GM19035 (cell line): ENCODE results near the gene MYO5A.
"Not testable (repeated sequence)": the region's sequence is repeated elsewhere in the genome, so short reads cannot be mapped to it uniquely, and the experiment has no call there.

Experiments
- ATAC-seq: cut with Tn5 transposase; IDR thresholded peaks from one replicate; pipeline ENCODE4 v1.9.1; 2021; ENCODE audit not compliant: unreplicated experiment

The MYO5A gene

DNA sequence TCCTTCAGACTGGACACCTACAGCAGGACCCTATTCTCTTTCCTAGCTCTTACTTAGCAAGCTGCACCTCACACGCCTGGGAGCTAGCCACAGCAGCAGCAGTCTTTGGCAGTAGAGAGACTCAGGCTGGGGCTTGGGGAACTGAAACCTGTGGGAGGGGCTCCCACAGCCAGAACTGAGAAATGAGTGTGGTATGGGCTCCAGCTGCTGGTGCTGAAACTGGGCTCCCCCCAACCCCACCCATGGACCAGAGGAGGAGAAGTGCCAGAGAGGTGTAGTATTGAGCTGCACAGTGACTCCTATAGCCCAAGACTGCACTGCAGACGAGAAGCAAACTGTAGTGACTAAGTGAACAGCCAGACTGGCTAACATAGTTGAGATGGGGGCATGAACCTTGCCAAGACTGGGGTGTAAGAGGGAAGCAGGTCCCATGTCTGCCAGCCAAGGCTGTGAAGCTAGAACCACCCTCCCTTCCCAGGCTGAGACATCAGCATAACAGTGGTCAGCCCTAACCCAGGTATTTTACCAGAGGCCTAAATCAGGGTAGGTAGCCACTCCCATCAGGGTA lies 62.5 kb downstream of the MYO5A start:
- ATAC-seq: peak; percentile 95

GRCh38 chr15:52464478-52464877 lies 64.2 kb downstream of the MYO5A start:
- peak; percentile 51 for ATAC-seq

DNA sequence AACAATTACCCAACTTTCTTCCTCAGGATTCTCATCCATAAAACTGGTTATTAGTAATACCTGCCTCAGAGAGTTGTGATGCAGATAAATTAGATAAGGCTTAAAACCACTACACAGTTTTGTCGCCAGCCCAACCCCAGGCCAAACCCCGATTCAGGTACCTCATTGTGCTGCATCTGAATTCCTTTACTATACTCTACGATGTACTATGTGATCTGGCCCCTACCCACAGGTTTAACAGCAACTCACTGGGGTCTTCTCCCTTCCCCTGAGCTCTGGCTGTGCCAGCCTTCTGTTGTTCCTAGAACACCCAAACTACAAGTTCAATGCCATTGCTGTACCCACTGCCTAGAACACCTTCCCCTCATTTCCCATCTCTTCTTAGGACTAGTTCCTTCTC lies 64.6 kb downstream of the MYO5A start:
- ATAC-seq: no peak

GRCh38 chr15:52463638-52464037 lies 65.0 kb downstream of the MYO5A start:
- no peak for ATAC-seq

DNA sequence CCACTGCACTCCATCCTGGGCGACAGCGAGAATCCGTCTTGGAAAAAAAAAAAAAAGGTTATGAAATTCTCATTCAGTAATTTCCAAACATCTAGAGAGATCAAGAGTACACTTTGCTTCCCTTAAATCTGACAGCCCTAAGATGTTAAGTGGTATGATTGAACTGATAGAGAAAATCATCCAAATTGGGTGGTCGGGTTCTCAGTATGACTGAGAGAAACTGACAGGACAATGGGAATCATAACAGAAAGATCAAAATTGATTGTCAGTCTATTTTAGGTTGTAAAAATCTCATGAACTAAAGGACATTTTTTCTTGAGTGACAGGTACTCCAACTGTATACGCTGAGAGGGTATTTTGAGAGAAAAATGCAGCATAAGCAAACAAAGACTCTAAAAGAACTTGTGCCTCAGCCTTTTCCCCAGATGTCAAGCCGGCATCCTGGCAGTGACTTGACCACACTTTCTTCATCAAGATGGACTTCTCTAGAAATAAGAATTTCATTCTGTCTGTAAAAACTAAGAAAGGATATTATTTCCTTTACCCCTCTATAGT lies 65.8 kb downstream of the MYO5A start:
- no peak for ATAC-seq

DNA sequence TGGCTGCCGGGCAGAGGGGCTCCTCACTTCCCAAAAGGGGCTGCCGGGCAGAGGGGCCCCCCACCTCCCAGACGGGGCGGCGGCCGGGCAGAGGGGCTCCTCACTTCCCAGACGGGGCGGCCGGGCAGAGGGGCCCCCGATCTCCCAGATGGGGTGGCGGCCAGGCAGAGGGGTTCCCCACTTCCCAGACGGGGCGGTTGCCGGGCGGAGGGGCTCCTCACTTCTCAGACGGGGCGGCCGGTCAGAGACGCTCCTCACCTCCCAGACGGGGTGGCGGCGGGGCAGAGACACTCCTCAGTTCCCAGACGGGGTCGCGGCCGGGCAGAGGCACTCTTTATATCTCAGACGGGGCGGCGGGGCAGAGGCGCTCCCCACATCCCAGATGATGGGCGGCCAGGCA lies 69.0 kb downstream of the MYO5A start:
- not testable (repeated sequence) for ATAC-seq

DNA sequence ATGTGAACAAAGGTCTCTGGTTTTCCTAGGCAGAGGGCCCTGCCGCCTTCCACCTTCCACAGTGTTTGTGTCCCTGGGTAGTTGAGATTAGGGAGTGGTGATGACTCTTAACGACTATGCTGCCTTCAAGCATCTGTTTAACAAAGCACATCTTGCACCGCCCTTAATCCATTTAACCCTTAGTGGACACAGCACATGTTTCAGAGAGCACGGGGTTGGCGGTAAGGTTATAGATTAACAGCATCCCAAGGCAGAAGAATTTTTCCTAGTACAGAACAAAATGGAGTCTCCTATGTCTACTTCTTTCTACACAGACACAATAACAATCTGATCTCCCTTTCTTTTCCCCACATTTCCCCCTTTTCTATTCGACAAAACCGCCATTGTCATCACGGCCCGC lies 69.4 kb downstream of the MYO5A start:
- not testable (repeated sequence) for ATAC-seq

DNA sequence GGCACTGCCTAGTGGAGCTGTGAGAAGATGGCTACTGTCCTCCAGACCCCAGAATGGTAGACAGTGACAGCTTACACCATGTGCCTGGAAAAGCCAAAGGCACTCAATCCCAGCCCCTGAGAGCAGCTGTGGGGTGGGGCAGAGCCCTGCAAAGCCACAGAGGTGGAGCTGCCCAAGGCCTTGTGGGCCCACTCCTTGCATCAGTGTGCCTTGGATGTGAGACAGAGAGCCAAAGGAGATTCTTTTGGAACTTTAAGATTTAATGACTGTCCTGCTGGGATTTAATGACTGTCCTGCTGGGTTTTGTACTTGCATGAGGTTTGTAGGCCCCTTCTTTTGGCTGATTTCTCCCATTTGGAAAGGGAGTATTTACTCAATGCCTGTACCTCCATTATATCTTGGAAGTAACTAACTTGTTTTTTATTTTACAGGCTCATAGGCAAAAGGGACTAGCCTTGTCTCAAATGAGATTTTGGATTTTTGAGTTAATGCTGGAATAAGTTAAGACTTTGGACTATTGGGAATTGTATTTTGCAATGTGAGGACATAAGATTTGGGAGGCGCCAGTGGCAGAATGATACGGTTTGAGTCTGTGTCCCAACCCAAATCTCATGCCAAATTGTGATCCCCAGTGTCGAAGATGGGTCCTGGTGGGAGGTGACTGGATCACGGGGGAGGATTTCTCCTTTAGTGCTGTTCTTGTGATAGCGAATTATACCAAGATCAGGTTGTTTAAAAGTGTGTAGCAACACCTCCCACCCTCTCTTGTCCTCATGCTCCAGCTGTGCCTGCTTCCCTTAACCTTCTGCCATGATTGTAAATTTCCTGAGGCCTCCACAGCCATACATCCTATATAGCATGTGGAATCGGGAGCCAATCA lies 80.4 kb downstream of the MYO5A start:
- no peak for ATAC-seq

DNA sequence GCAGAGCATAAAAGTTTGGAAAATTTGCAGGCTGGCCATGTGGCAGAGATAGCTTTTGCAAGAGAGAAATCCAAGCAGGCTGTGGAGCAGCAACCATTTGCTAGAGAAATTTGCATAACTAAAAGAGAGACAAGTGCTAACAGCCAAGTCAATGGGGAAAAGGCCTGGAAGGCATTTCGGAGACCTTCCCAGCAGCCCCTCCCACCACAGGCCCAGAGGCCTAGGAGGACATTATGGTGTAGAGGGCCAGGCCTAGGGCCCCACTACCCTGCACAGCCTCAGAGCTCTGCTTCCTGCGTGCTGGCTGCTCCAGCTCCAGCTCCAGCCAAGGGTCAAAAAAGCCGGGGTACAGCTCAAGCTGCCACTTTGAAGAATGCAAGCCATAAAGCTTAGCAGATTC lies 82.7 kb downstream of the MYO5A start:
- ATAC-seq: no peak

- no peak for ATAC-seq
Measured at GRCh38 chr15:52445553-52445952, 83.1 kb downstream of the MYO5A start.

DNA sequence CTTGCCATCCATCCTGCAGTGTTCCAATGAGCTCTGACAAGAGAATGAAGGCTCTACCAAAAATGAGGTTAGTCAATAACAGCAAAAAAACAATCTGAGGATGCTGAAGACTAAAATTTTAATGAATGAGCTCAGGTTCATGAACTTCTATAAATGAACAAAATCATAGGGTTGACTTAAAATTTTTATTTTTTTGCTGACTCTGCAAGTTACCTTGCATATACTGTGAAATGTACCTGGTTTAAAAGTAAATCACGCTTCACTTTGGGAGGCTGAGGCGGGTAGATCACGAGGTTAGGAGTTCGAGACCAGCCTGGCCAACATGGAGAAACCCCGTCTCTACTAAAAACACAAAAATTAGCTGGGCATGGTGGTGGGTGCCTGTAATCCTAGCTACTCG lies 85.5 kb downstream of the MYO5A start:
- ATAC-seq: not testable (repeated sequence)

- ATAC-seq: no peak
Measured at GRCh38 chr15:52441841-52442240, 86.8 kb downstream of the MYO5A start.

- ATAC-seq: no peak
Measured at GRCh38 chr15:52440946-52441345, 87.7 kb downstream of the MYO5A start.

- ATAC-seq: no peak
Measured at GRCh38 chr15:52440414-52440813, 88.3 kb downstream of the MYO5A start.

- no peak for ATAC-seq
Measured at GRCh38 chr15:52439470-52439869, 89.2 kb downstream of the MYO5A start.

DNA sequence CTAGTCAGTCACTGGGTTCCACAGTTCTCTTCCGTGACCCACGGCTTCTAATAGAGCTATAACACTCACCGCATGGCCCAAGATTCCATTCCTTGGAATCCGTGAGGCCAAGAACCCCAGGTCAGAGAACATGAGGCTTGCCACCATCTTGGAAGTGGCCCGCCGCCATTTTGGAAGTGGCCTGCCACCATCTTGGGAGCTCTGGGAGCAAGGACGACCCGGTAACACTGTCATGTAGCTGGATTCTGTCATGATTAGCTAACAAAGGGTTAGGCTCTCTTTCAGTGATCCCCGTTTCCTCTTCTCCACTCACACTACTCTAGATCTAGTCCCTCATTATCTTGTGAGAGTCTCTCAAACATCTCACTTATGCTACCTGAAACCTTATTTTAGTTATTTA lies 89.6 kb downstream of the MYO5A start:
- not testable (repeated sequence) for ATAC-seq

DNA sequence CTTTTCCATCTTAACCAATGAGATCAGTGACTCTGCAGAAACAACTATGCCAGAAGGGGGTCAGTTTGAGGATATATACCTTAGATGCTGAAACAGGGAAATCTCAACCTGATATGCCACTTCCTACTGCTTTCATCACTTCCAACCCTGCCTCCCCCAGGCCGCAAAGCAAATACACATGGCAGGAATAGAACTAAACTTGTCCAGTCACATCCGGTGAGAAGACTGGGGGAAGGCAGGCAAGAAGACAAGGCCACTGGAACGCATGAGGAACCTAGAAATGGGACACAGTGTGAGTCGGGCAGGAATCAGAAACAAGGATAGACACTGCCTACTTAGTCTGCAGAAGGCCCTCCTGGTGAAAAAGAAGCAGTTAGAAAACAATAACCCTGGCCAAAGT lies 90.6 kb downstream of the MYO5A start:
- no peak for ATAC-seq

DNA sequence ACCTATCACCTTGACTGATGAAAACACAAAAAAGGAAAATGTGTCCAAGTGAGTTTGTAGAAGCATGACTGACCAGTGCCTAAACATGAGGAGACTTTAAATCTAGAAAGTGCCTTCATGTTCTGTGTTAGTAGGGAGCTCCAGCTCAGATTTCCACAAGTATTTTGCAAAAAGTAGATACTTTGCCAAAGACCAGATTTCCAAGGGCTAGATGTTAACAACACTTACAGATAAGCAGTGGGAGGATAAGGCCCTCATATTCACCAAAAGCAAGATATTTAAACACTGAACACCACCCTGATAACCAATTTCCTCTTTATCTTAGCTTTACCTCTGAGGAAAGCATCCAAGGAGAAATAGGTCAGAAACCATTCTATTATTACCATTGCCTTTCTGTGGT lies 91.0 kb downstream of the MYO5A start:
- ATAC-seq: no peak

- no peak for ATAC-seq
Measured at GRCh38 chr15:52436981-52437380, 91.7 kb downstream of the MYO5A start.

GRCh38 chr15:52434885-52435284 lies 93.8 kb downstream of the MYO5A start:
- no peak for ATAC-seq

DNA sequence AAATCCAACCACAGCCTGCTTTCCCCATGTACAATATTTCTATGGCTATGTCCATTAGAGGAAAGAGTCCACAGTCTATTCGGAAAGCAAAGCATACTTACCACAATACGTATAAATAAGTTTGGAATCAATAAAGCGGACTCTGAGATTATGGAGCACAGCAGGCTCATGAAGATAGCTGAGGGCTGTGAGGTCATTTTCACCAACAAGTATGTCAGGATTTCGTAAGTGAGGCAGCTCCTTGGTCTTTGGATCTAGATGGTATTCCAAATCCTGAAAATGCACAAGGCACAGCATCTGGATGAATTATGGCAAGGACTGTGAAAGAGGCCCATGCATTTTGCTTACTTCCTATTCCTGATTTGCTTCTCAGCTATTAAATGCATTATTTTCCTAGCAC lies 100.4 kb downstream of the MYO5A start:
- no peak for ATAC-seq

DNA sequence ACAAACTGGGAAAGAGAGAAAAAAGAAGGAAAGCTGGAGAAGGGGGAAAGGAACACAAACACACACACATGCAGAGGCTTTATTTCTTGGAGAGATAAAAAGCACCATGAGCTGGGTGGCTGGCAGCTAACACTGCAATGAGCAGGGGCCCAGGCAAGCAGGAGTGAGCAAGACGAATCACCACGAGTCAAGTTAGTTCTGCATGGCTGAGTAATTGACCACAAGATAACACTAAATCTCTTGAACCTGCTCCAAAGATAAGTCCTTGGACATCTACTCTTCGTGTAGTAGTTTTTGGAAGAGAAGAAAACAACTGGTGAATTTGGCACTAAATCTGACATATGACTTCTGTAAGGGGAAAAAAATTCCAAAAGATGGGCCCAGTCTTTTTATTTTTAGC lies 100.9 kb downstream of the MYO5A start:
- no peak for ATAC-seq
